K562 (cell line): ENCODE results near the gene SMCHD1. TPM values are rescaled to one million over a fixed set of nuclear protein-coding genes. Genes with fewer than 3 reads are reported as not detected.

ENCODE experiments used
- ARID3B ChIP-seq: fragments of 250-450 bp; sonication (Bioruptor Pico); IDR thresholded peaks from 2 replicates; pipeline ENCODE4 v1.4.0; 2020; ENCODE audit warnings: borderline replicate concordance
- CUX1 ChIP-seq: fragments of 200-800 bp; sonication (Bioruptor generic); IDR thresholded peaks from 2 replicates; pipeline ENCODE4 v1.6.1; 2016; ENCODE audit warnings: missing genetic modification characterization, missing compliant biosample characterization
- DNMT1 ChIP-seq: fragments of 450-650 bp; IDR thresholded peaks from 2 replicates; pipeline ENCODE4 v1.6.1; 2016; ENCODE audit warnings: antibody characterized with exemption, mild to moderate bottlenecking
- MYNN ChIP-seq, 2 experiments: sonication (generic); formaldehyde crosslinking in 1 of 2; IDR thresholded peaks; 2 replicates each; pipeline versions ENCODE4 v1.5.0 to v1.6.1; 2016 to 2020; ENCODE audit warnings: antibody characterized with exemption in 1 of 2, missing genetic modification reagents in 1 of 2
- PTTG1 ChIP-seq: fragments of 450-650 bp; IDR thresholded peaks from 2 replicates; pipeline ENCODE4 v1.6.1; 2016; ENCODE audit warnings: low read depth, mild to moderate bottlenecking, missing genetic modification characterization, missing compliant biosample characterization
- SLC30A9 ChIP-seq: fragments of 250-450 bp; sonication (Bioruptor Pico); IDR thresholded peaks from 2 replicates; pipeline ENCODE4 v1.8.0; 2022; ENCODE audit warnings: mild to moderate bottlenecking, moderate library complexity
- SMARCB1 ChIP-seq: IDR thresholded peaks from 2 replicates; pipeline ENCODE4 v1.6.1; 2011; ENCODE audit warnings: improper control_type of control experiment, low read depth; ENCODE audit not compliant: insufficient read length
- SUPT5H ChIP-seq: fragments of 450-650 bp; IDR thresholded peaks from 2 replicates; pipeline ENCODE4 v1.6.1; 2016
- TAF9B ChIP-seq: fragments of 450-650 bp; IDR thresholded peaks from 2 replicates; pipeline ENCODE4 v1.6.1; 2018; ENCODE audit warnings: mild to moderate bottlenecking; ENCODE audit not compliant: partially characterized antibody
- TCFL5 ChIP-seq: fragments of 250-450 bp; sonication (Bioruptor Pico); conservative IDR thresholded peaks from 2 replicates; pipeline ENCODE4 v1.6.1; 2021; ENCODE audit warnings: mild to moderate bottlenecking, moderate library complexity, matching md5 sums
- YBX1 ChIP-seq: fragments of 450-650 bp; IDR thresholded peaks from 2 replicates; pipeline ENCODE4 v1.7.1; 2016; ENCODE audit warnings: mild to moderate bottlenecking
- ZMIZ1 ChIP-seq, 2 experiments: fragments of 150-350 bp in 1 of 2; IDR thresholded peaks; 2 replicates each; pipeline ENCODE4 v1.6.1; 2012 to 2016; ENCODE audit warnings: low read depth in 2 of 2, low read length in 2 of 2, mild to moderate bottlenecking in 1 of 2, moderate library complexity in 1 of 2
- polyA plus RNA-seq, 8 experiments: library from polyadenylated mRNA; depleted of rRNA in 4 of 8; stranded (reverse) in 5 of 8; unstranded in 3 of 8; fragments of >200 nt; fragmentation: Nextera tagmentation in 2 of 8; fragmentation: Illumina TruSeq in 1 of 8; extraction: Ambion mirVana in 2 of 8; extraction: Trizol in 1 of 8; gene quantifications; 2 replicates each; pipeline versions ENCODE4 v1.2.1 to v1.2.3, GENCODE V29; 2011 to 2014; ENCODE audit warnings: inconsistent platforms in 1 of 8, missing spikeins in 1 of 8
- total RNA-seq, 7 experiments: library from RNA; depleted of rRNA in 6 of 7; stranded (reverse); fragments of >200 nt in 6 of 7; fragmentation: Illumina TruSeq in 2 of 7; extraction: Trizol in 2 of 7; gene quantifications; 2 replicates each; pipeline versions ENCODE4 v1.2.1 to v1.2.3, GENCODE V29; 2011 to 2021; ENCODE audit warnings: low replicate concordance in 1 of 7
- TF ChIP-seq, protein P1 (sequence below): sonication (generic); formaldehyde crosslinking; IDR thresholded peaks from 2 replicates; pipeline ENCODE4 v1.8.0; 2022; ENCODE audit warnings: mild to moderate bottlenecking, low read depth, missing genetic modification reagents

Gene SMCHD1
- total and polyA plus RNA-seq, 9 of the 15 experiments (the other 6 are each of a cell fraction or from before 2014, with no cell fraction given) = 6.3 to 144 (median 72.7) TPM

GRCh38 chr18:2853926-2854664, 198.6 kb downstream of the SMCHD1 start (continued):
- TF ChIP-seq CUX1 (CRISPR knock-in tag) = peak; percentile 53; the same call in 1 of the 2 replicates
- TF ChIP-seq SMARCB1 = peak; percentile 33
- TF ChIP-seq YBX1 = no peak
- no peak for TF ChIP-seq PTTG1
- no peak for TF ChIP-seq DNMT1
- TF ChIP-seq SUPT5H = no peak
- TF ChIP-seq ARID3B (CRISPR knock-in tag) = no peak
- peak; percentile 24; the same call in 1 of the 2 replicates for TF ChIP-seq MYNN (IDR thresholded peaks at IDR 0.05)
- TF ChIP-seq MYNN (CRISPR knock-in tag; IDR thresholded peaks at IDR 0.05) = no peak
- TF ChIP-seq TCFL5 = no peak
- TF ChIP-seq SLC30A9 (CRISPR knock-in tag) = no peak
- TF ChIP-seq, protein P1, sequence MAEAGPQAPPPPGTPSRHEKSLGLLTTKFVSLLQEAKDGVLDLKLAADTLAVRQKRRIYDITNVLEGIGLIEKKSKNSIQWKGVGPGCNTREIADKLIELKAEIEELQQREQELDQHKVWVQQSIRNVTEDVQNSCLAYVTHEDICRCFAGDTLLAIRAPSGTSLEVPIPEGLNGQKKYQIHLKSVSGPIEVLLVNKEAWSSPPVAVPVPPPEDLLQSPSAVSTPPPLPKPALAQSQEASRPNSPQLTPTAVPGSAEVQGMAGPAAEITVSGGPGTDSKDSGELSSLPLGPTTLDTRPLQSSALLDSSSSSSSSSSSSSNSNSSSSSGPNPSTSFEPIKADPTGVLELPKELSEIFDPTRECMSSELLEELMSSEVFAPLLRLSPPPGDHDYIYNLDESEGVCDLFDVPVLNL (CRISPR knock-in tag) = no peak
- no peak for TF ChIP-seq TAF9B
- peak in 1 of 2 experiments; percentile 88; a peak in 2 of 4 replicates for TF ChIP-seq ZMIZ1 (IDR thresholded peaks at IDR 0.05; ENCODE audit: low read depth in 2 of 2, low read length in 2 of 2)
